Activated CD8-positive, alpha-beta memory T cell treated with anti-CD3 and anti-CD28 coated beads, Interleukin-2, amount 10 ng/mL, durations not matched to agents 7 days and 5 days (primary cell): ENCODE data around the gene CNOT9. TPM values are rescaled to one million over a fixed set of nuclear protein-coding genes. Genes with fewer than 3 reads are reported as not detected.

Source experiments
- ATAC-seq: fragments of 150-1000 bp; cut with Tn5 transposase; one replicate; pipeline ENCODE4 v1.10.0; 2021; ENCODE audit warnings: moderate library complexity
- CTCF ChIA-PET: fragments of 350-600 bp; sonication (Branson Sonifier 250); formaldehyde crosslinking; loops from one replicate; lab custom pipeline; 2021; ENCODE audit warnings: antibody characterized with exemption; lab: Charles Lee
- DNase-seq: peaks from one replicate; pipeline ENCODE4 v3.0.0-alpha.2; 2020
- H3K27ac Mint-ChIP-seq: one replicate; pipeline ENCODE4 v1.8.0; 2021; ENCODE audit warnings: mild to moderate bottlenecking, mixed read lengths
- H3K27me3 Mint-ChIP-seq: one replicate; pipeline ENCODE4 v1.8.0; 2021; ENCODE audit warnings: mixed read lengths
- H3K36me3 Mint-ChIP-seq: one replicate; pipeline ENCODE4 v1.8.0; 2021; ENCODE audit warnings: mild to moderate bottlenecking, mixed read lengths
- H3K4me1 Mint-ChIP-seq: one replicate; pipeline ENCODE4 v1.8.0; 2021; ENCODE audit warnings: mixed read lengths
- H3K4me3 Mint-ChIP-seq: one replicate; pipeline ENCODE4 v1.8.0; 2021; ENCODE audit warnings: mild to moderate bottlenecking, moderate library complexity, mixed read lengths
- H3K9me3 Mint-ChIP-seq: one replicate; pipeline ENCODE4 v1.8.0; 2022; ENCODE audit warnings: low read depth, mixed read lengths
- total RNA-seq, 2 experiments: library from RNA; stranded (reverse); gene quantifications; one replicate each; pipeline ENCODE4 v1.2.3, GENCODE V29; 2021

Gene CNOT9
- total RNA-seq, 2 experiments from 2014 or later: 82.5 to 111 TPM

- Mint-ChIP-seq H3K27ac (no peak overlapping the region), H3K27me3 (no peaks in the 10 kb centered on the region), H3K4me1 (peaks cover 31% of the 10 kb centered on the region), H3K4me3 (no peak overlapping the region), H3K36me3 (peaks cover 51% of the 10 kb centered on the region), H3K9me3 (no peaks in the 10 kb centered on the region)
- no peak for DNase-seq
- no peak for ATAC-seq
- CTCF ChIA-PET: no interaction called here
Measured at GRCh38 chr2:218558986-218559385, 9.7 kb upstream of the CNOT9 start.

GRCh38 chr2:218564056-218564455 lies 4.6 kb upstream of the CNOT9 start:
- Mint-ChIP-seq H3K36me3 (peaks cover 45% of the 10 kb centered on the region), H3K4me3 (no peak overlapping the region), H3K4me1 (peaks cover 49% of the 10 kb centered on the region), H3K27ac (no peak overlapping the region), H3K9me3 (no peaks in the 10 kb centered on the region), H3K27me3 (no peaks in the 10 kb centered on the region)
- no peak for DNase-seq
- ATAC-seq: no peak
- CTCF ChIA-PET: interaction anchor here (0.7 to 2.3 kb wide), 4 partner anchors 9 to 157 kb away, joined by 3 to 5 read pairs (median 4); no protein-coding TSS in a partner anchor

GRCh38 chr2:218566296-218566695 lies 2.3 kb upstream of the CNOT9 start:
- DNase-seq (no peak), ATAC-seq (no peak)
- peak overlapping the region; percentile 89 for H3K4me3 Mint-ChIP-seq
- H3K36me3 Mint-ChIP-seq: peaks cover 48% of the 10 kb centered on the region
- H3K27me3 Mint-ChIP-seq: no peaks in the 10 kb centered on the region
- H3K4me1 Mint-ChIP-seq: peaks cover 61% of the 10 kb centered on the region
- peak overlapping the region; percentile 99 for H3K27ac Mint-ChIP-seq
- H3K9me3 Mint-ChIP-seq: no peaks in the 10 kb centered on the region
- CTCF ChIA-PET: interaction anchor here (1.2 to 1.4 kb wide), 2 partner anchors 61 to 296 kb away, joined by 3 read pairs; partner anchors contain the start of genes AAMP and PNKD

GRCh38 chr2:218567797-218568189 lies 846 bp upstream of the CNOT9 start:
- Mint-ChIP-seq H3K4me1 (peaks cover 66% of the 10 kb centered on the region), H3K9me3 (no peaks in the 10 kb centered on the region), H3K4me3 (peak overlapping the region; percentile 89), H3K27ac (peak overlapping the region; percentile 99), H3K27me3 (no peaks in the 10 kb centered on the region), H3K36me3 (peaks cover 47% of the 10 kb centered on the region)
- CTCF ChIA-PET: interaction anchor here (1.0 to 1.7 kb wide), 3 partner anchors 26 to 163 kb away, joined by 3 to 6 read pairs (median 3); no protein-coding TSS in a partner anchor
- DNase-seq (no peak), ATAC-seq (peak; percentile 60)

- peaks cover 61% of the 10 kb centered on the region for H3K4me1 Mint-ChIP-seq
- CTCF ChIA-PET: interaction anchor here (2.1 kb wide), 1 partner anchor 142 kb away, joined by 5 read pairs; the partner anchor contains the start of gene TTLL4
- H3K27ac Mint-ChIP-seq: peak overlapping the region; percentile 99
- ATAC-seq (peak; percentile 3), DNase-seq (peak; percentile 74)
- H3K36me3 Mint-ChIP-seq: peaks cover 46% of the 10 kb centered on the region
- H3K27me3 Mint-ChIP-seq: no peaks in the 10 kb centered on the region
- peak overlapping the region; percentile 89 for H3K4me3 Mint-ChIP-seq
- no peaks in the 10 kb centered on the region for H3K9me3 Mint-ChIP-seq
Measured at GRCh38 chr2:218569038-218569431, 396 bp downstream of the CNOT9 start.

GRCh38 chr2:218569661-218570500 lies 1.2 kb downstream of the CNOT9 start:
- Mint-ChIP-seq H3K4me1 (peaks cover 55% of the 10 kb centered on the region), H3K36me3 (peaks cover 49% of the 10 kb centered on the region), H3K4me3 (peak overlapping the region; percentile 89), H3K27me3 (no peaks in the 10 kb centered on the region), H3K27ac (peak overlapping the region; percentile 99), H3K9me3 (no peaks in the 10 kb centered on the region)
- ATAC-seq (no peak), DNase-seq (peak; percentile 47)
- CTCF ChIA-PET: interaction anchor here (0.9 to 2.1 kb wide), 6 partner anchors 13 to 169 kb away, joined by 3 to 9 read pairs (median 4); partner anchors contain the start of genes BCS1L, TTLL4 and ZNF142

- Mint-ChIP-seq H3K36me3 (peaks cover 50% of the 10 kb centered on the region), H3K27ac (peak overlapping the region; percentile 99), H3K4me3 (peak overlapping the region; percentile 89), H3K4me1 (peaks cover 49% of the 10 kb centered on the region), H3K27me3 (no peaks in the 10 kb centered on the region), H3K9me3 (no peaks in the 10 kb centered on the region)
- CTCF ChIA-PET: interaction anchor here (1.0 to 2.1 kb wide), 5 partner anchors 12 to 164 kb away, joined by 3 to 9 read pairs (median 4); partner anchors contain the start of genes BCS1L, TTLL4 and ZNF142
- no peak for ATAC-seq
- DNase-seq: no peak
Measured at GRCh38 chr2:218570850-218571249, 2.2 kb downstream of the CNOT9 start.

- Mint-ChIP-seq H3K27ac (peak overlapping the region; percentile 11), H3K4me1 (peaks cover 41% of the 10 kb centered on the region)
Measured at GRCh38 chr2:218576854-218577253, 8.2 kb downstream of the CNOT9 start.

GRCh38 chr2:218577482-218578220 lies 9.0 kb downstream of the CNOT9 start:
- H3K4me1 Mint-ChIP-seq: peaks cover 42% of the 10 kb centered on the region
- no peak overlapping the region for H3K27ac Mint-ChIP-seq
- H3K36me3 Mint-ChIP-seq: peaks cover 42% of the 10 kb centered on the region
- ATAC-seq (no peak), DNase-seq (no peak)
- H3K27me3 Mint-ChIP-seq: no peaks in the 10 kb centered on the region
- CTCF ChIA-PET: no interaction called here
- H3K4me3 Mint-ChIP-seq: no peak overlapping the region
- H3K9me3 Mint-ChIP-seq: no peaks in the 10 kb centered on the region

More at GRCh38 chr2:218576854-218577253, 8.2 kb downstream of the CNOT9 start:
- DNase-seq (no peak), ATAC-seq (no peak)
- Mint-ChIP-seq H3K36me3 (peaks cover 41% of the 10 kb centered on the region), H3K4me3 (no peak overlapping the region), H3K9me3 (no peaks in the 10 kb centered on the region), H3K27me3 (no peaks in the 10 kb centered on the region)
- CTCF ChIA-PET: no interaction called here

GRCh38 chr2:218578272-218578877 lies 9.7 kb downstream of the CNOT9 start:
- Mint-ChIP-seq H3K36me3 (peaks cover 45% of the 10 kb centered on the region), H3K27me3 (no peaks in the 10 kb centered on the region), H3K9me3 (no peaks in the 10 kb centered on the region), H3K27ac (no peak overlapping the region), H3K4me1 (peaks cover 42% of the 10 kb centered on the region), H3K4me3 (no peak overlapping the region)
- CTCF ChIA-PET: no interaction called here
- DNase-seq (no peak), ATAC-seq (no peak)

GRCh38 chr2:218582076-218582475 lies 13.4 kb downstream of the CNOT9 start:
- H3K9me3 Mint-ChIP-seq: no peaks in the 10 kb centered on the region

GRCh38 chr2:218583983-218584850 lies 15.6 kb downstream of the CNOT9 start:
- no peaks in the 10 kb centered on the region for H3K9me3 Mint-ChIP-seq

More at GRCh38 chr2:218582076-218582475, 13.4 kb downstream of the CNOT9 start:
- H3K27me3 Mint-ChIP-seq: no peaks in the 10 kb centered on the region
- no peak overlapping the region for H3K4me3 Mint-ChIP-seq
- ATAC-seq (peak; percentile 98), DNase-seq (peak; percentile 42)
- H3K4me1 Mint-ChIP-seq: peaks cover 39% of the 10 kb centered on the region
- peaks cover 50% of the 10 kb centered on the region for H3K36me3 Mint-ChIP-seq
- peak overlapping the region; percentile 79 for H3K27ac Mint-ChIP-seq
- CTCF ChIA-PET: interaction anchor here (0.7 to 2.4 kb wide), 5 partner anchors 11 to 317 kb away, joined by 3 to 9 read pairs (median 3); no protein-coding TSS in a partner anchor

More at GRCh38 chr2:218583983-218584850, 15.6 kb downstream of the CNOT9 start:
- Mint-ChIP-seq H3K36me3 (peaks cover 58% of the 10 kb centered on the region), H3K27me3 (no peaks in the 10 kb centered on the region), H3K4me1 (peaks cover 26% of the 10 kb centered on the region), H3K4me3 (no peak overlapping the region), H3K27ac (no peak overlapping the region)
- DNase-seq (no peak), ATAC-seq (no peak)
- CTCF ChIA-PET: no interaction called here
